Measurements from ENCODE around the gene HDAC4. TPM values are rescaled to one million over a fixed set of nuclear protein-coding genes. Genes with fewer than 3 reads are reported as not detected.

The HDAC4 gene
- total and polyA plus RNA-seq, 4 donors = 2.9 to 37.2 (median 4.4) TPM

GRCh38 chr2:239197146-239197545, 203.7 kb downstream of the HDAC4 start (continued):
- no peak for TF ChIP-seq REST (IDR thresholded peaks at IDR 0.05)
- no peak for TF ChIP-seq FOXA1 (IDR thresholded peaks at IDR 0.05)

- Histone ChIP-seq H3K36me3 (ENCODE audit: control insufficient read depth in 4 of 4, insufficient read depth in 3 of 4, low read depth in 1 of 4, low read length in 3 of 4) (peaks cover 0 to 14% (median 0%) of the 10 kb centered on the region in 4 donors), H3K4me3 (ENCODE audit: low read depth in 1 of 3, low read length in 3 of 3) (no peak overlapping the region), H3K4me1 (ENCODE audit: control insufficient read depth in 4 of 4, insufficient read depth in 4 of 4, low read length in 3 of 4) (no peaks in the 10 kb centered on the region), H3K27me3 (ENCODE audit: control insufficient read depth in 4 of 4, insufficient read depth in 4 of 4, low read length in 3 of 4) (no peaks in the 10 kb centered on the region), H3K9ac (ENCODE audit: low read depth in 1 of 2, low read length in 2 of 2) (no peak overlapping the region), H3K9me3 (ENCODE audit: control insufficient read depth in 4 of 4, low read length in 3 of 4) (no peaks in the 10 kb centered on the region), H3K27ac (ENCODE audit: low read depth in 1 of 2, low read length in 2 of 2) (no peak overlapping the region)
- TF ChIP-seq RAD21 (IDR thresholded peaks at IDR 0.05) (no peak), FOXA1 (IDR thresholded peaks at IDR 0.05) (no peak), ZBTB33 (IDR thresholded peaks at IDR 0.05) (no peak), SP1 (IDR thresholded peaks at IDR 0.05) (no peak), GABPA (IDR thresholded peaks at IDR 0.05 in 1 of 2, conservative IDR thresholded peaks at IDR 0.05 in 1 of 2) (no peak), REST (IDR thresholded peaks at IDR 0.05) (no peak), MAX (IDR thresholded peaks at IDR 0.05) (no peak), RXRA (IDR thresholded peaks at IDR 0.05) (no peak), TAF1 (conservative IDR thresholded peaks at IDR 0.05) (no peak), EGR1 (IDR thresholded peaks at IDR 0.05; ENCODE audit: low read depth in 2 of 2) (no peak)
- 97% methylated on average over 17 of the region's 17 CpGs for WGBS
- no peak for DNase-seq (ENCODE audit: low spot score)
Measured at GRCh38 chr2:239196474-239197021, 204.3 kb downstream of the HDAC4 start.
